ENCODE data around the gene DNAH6.
"Not testable (repeated sequence)": the region's sequence is repeated elsewhere in the genome, so short reads cannot be mapped to it uniquely, and the experiment has no call there.

DNAH6 gene

DNA sequence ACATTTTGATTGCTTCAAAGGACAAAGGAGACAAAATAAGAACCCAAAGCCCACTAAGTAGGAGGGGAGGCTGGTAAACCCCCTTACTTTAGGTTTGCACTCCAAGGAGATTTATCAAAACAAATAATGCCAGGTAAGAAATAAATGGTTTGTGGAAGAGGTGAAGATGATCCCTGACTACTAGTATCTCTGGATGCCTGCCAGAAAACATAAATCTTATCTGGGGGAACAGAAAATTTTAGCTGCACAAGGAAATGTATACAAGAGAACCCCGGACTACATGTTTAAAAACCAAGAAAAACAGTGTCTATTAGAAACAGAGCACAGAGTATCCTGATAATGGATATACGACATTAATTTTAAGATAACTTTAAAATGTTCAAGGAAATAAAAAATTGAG is 250.5 kb downstream of the DNAH6 start:
- DNase-seq = no peak

DNA sequence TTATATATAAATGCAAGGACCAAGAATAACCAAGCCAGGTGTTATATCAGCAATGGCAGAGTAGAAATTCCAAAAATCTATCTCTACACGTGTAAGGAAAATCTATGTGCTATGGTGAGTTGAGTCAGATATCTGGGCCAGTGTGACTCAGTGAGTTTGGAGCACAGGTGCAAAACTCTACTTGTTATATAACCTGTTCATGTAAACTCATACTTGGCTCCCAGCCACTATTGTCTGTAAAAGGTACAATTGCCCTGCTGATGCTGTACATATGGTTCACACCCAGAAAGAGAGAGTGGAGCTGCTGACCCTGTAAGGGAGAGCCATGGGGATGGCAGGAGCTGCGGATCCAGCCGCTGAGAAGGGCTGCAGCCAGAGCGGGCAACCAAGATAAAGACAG is 252.5 kb downstream of the DNAH6 start:
- DNase-seq = no peak

DNA sequence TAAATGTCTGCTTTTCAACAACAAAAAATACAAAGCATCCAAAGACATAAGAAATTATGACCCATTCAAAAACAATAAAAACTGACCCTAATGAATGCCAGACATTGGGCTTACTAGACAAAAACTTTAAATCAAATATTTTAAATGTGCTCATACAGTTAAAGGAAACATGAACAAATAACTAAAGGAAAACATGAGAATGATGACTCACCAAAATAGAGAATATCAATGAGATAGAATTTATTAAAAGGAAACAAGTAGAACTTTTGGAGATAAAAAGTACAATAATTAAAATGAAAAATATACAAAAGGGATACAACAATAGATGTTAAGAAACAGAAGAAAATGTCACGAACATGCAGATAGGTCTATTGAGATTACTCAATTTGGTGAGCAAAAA is 254.0 kb downstream of the DNAH6 start:
- DNase-seq = no peak

DNA sequence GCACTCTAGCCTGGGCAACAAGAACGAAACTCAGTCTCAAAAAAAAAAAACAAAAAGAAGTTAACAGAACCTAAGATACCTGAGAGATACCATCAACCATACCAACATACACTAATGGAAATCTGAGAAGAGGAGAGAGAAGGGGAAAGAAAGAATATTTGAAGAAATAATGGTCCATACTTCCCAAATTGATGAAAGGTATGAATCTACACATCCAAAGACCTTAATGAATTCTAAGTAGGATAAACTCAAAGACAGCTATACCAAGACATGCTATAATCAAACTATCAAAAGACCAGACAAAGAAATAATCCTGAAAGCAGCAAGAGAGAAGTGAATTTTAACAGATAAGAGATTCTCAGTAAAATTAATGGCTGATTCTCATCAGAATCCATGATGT is 255.0 kb downstream of the DNAH6 start:
- no peak for DNase-seq

DNA sequence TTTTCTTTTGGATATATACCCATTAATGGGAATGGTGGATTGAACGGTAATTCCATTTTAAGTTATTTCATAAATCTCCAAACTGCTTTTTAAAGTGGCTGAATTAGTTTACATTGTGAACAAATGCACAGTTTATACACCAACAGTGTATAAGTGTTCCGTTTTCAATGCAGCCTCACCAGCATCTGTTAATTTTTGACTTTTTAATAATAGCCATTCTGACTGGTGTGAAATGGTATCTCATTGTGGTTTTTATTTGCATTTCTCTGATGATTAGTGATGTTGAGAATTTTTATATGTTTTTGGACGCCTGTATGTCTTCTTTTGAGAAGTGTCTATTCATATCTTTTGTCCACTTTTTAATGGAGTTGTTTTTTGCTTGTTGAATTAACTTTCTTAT is 257.3 kb downstream of the DNAH6 start:
- not testable (repeated sequence) for DNase-seq

DNA sequence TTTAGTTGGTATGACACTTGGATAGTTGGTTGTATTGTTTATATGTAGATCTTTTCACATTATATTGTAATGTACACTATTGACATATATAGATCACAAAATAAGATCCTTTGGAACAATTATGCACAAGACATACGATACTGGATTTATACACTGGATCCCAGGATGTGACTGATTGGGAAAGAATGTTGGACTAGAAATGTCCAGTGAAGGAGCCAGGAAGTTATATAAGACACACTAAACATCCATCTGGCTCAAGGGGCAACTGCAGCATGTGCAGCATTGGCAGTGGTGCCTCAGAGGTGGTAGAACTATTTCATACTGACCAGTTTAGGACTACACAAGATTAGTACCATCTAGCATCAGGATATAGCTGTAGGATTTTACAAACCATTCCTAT is 259.7 kb downstream of the DNAH6 start:
- no peak for DNase-seq

DNA sequence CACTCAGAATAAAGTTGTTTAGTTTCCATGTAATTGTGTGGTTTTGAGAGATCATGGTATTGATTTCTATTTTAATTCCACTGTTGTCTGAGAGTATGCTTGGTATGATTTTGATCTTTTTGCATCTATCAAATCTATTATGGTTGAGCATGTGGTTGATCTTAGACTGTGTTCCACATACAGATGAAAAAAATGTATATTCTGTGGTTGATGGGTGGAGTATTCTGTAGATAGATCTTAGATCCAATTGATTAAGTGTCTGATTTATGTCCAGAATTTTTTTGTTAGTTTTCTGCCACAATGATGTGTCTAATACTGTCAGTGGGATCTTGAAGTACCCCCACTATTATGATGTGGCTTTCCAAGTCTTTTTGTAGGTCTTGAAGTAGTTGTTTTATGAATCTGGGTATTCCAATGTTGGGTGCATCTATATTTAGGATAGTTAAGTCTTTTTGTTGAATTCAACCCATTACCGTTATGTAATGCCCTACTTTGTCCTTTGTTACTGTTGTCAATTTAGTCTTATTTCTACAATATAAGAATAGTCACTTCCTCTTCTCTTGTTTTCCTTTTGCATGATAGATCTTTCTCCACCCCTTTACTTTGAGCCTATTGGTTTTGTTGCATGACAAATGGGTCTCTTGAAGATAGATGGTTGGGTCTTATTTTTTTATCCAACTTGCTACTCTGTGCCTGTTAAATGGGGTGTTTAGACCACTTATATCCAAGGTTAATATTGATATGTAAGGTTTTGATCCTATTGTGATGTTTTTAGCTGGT is 262.8 kb downstream of the DNAH6 start:
- DNase-seq = no peak

DNA sequence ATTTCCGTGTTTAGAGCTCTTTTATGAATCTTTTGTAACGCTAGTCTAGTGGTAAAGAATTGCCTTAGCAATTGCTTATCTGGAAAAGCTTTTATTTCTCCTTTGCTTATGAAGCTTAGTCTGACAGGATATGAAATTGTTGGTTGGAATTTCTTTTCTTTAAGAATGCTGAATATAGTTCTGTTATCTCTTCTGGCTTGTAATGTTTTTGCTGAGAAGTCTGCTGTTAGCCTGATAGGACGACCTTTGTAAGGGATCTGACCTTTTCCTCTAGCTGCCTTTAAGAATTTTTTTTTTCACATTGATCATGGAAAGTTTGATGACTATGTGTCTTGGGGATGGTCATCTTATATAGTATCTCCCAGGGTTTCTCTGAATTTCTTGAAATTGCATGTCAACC is 263.5 kb downstream of the DNAH6 start:
- DNase-seq = no peak

DNA sequence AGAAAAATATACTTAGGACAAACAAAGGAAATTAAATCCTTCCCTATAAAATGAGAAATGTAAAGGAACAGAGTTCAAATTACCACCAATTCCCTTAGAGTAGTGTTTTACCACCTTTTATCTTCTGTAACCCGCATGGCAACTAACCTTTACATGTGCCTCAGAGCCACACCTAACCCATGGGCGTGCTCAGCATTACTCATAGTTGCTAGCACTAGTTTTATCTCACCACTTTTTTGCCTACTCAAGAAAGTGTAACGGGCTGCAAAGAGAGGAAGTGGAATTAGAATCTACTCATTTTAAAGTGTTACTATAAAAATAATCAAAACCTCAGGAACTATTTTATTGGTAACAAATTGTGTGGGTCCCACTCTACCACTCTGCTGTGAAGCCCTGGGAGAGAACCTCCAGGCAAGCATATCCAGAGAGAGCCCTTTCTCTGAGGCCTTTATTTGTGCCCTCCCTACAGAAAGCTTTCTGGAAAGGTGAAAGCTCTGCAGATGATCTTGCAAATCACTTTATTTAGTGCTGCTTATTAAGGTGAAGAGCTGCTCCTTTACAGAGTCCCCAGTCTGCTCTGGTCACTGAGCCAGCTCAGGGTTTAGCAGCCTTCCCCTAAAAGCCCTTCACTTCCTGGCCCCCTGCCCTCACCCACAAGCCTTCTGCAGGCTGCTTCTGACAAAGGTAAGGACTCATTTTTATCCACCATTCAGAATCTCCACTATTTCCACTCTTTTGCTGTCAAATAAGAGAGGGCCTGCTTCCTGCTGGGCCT is 265.8 kb downstream of the DNAH6 start:
- peak in 3 of 4 experiments; percentile 5 to 31 (median 25) for DNase-seq

DNA sequence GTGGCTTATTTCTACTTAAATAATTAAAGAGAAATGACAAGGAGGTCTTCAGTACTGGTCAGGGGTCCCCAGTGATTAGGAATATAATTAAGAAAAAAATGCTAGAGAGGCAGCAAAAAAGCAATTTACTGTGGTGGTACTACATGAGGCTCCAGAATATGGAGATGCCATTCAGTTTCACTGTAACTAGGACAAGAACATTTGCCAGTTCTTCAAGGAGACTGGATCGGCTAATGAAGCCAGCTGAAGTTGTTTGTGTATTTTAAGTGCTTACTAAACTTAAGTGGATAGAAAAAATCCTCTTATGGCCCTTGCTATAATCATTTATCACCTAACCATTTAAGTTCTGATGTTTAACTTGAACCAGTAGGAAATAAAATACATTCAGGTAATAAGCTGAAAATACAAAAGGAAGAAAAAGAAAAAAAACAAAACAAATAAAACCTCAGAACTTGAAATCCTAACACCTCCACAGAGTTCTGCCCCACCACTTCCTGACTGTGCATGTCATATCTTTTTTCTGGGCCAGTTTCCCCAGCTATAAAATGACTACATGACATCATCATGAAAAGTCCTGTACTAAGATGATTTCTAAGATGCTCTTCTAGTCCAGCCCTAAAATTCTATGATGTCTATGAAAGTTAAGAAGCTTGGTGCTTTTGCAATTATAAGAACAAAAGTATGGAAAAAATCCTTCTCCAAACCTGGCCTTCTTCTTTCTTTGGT is 266.6 kb downstream of the DNAH6 start:
- DNase-seq = peak in 1 of 4 experiments; percentile 0

DNA sequence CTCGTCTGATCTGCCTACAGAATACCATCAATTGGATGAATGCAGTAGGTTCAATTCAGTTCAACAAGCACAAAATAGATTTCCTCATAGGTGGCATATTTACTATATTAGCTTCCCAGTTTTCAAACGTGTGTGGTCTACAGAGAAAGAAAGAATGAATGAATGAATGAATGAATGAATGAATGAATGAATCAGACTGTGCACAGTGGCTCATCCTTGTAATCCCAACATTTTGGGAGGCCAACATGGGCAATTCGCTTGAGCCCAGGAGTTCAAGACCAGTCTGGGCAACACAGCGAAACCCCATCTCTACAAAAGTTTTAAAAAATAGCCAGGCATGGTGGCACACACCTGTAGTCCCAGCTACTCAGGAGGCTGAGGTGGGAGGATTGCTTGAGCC is 269.7 kb downstream of the DNAH6 start:
- DNase-seq = no peak

DNA sequence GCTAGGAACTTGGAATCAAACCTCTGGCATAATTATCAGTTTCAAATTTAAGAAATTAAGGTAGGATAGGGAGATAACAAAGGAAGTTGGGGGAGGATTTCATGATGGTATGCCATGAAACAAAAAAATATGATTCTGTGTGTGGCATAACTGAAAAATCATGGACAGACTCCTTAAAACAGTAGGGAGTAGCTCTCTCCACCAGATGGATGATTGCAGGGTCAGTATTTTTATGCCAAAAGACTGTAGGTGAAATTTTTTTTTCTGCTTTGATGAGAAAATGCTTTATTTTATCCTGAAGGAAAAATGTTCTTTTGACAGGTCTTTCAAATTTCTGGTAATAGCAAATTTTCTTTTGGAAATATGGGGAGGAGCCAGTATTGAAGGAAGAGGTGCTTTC is 270.3 kb downstream of the DNAH6 start:
- DNase-seq = no peak

DNA sequence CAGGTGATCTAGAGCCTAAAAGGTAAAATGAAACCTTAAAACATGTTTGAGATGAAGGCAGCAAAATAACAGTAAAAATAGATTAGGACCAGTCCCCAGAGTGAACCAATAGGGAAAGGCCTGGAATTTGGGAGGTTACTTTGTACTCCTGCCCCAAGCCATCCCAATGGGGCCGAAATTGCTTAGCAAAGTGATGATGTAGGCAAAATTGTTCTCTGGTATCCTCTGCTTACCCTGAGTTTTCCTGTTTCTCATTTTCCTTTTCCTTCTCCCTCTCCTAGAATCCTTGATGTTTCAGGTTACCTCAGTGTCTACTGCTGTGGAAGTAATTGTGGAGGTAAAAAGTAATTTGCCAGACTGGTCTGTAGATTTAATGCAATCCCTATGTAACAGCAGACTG is 271.7 kb downstream of the DNAH6 start:
- DNase-seq = no peak

DNA sequence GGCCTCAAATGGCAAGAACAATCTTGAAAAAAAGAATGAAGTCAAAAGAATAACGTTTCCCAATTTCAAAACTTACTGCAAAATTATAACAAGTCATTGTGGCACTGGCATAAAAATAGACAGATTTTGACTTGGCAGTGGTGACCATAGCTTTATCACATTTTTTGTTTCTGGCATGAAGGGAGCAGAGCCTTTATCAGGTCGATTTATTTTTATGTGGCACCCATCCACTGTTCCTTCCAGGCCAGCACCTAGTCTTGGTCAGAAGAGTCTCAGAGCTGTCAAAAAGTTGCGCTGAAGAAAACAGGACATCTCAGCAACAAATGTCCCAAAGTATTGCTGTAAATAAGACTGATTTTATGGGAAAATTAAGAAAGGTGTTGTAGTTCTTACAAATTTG is 272.2 kb downstream of the DNAH6 start:
- no peak for DNase-seq

DNA sequence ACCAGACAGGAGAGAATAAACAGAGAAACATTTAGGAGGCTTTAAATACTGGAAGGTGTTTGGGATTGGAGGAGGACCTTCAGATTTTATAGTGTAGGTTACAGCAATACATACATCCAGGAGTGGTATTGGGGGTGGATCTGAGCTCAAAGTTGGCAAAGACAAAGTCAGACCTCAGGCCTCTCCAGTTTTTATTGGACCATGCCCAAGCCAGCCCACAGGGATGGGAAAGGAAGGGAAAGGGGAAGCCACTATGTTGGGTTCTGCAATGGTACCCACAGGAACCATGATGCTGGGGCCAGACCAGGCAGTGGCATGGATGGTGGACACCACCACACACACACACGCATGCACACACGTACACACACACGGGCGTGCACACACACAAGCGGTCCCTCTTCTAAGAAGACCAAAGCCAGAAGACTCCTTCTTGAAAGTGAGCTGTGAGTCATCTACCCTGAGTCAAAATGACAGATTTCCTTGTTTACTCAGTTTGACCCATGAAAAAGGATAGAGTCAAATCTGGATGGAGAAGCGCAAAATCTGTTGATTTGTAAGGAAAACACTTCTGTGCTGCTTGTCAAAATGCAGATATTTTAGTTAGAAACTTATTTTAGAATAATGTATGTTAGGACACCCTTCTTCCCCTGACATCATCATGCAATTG is 276.7 kb downstream of the DNAH6 start:
- DNase-seq = no peak

DNA sequence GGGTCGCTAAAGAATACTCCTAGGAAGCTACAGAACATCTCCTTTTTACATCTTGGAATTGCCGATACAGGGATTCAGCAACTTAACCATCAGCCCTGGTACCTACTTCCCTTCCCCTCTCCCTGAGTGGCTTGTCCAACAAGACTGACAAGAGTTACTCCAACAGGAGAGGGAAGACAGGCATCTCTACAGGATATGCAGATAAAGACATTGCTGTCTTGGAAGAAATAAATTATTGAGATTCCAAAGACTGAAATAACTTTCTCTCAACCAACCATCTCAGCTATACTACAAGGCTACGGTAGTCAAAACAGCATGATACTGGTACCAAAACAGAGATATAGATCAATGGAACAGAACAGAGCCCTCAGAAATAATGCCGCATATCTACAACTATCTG is 277.3 kb downstream of the DNAH6 start:
- DNase-seq = no peak

DNA sequence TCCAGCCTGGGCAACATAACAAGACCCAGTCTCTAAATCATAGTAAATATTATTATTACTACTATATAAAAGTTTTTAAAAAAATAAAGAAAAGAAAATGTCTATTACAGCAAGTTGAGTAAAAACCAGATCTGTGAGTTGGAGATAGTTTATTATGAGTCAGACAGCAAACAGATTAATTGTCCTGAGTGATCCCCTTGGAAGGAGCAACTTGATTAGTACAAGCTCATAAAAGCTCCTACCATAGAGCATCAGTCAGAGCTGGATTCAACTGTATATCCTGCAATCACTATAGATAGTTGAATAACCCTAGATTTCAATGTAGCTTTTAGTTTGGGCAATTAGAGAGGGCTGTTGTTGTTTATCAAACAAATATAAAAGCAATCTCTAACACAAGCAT is 280.5 kb downstream of the DNAH6 start:
- DNase-seq = no peak

DNA sequence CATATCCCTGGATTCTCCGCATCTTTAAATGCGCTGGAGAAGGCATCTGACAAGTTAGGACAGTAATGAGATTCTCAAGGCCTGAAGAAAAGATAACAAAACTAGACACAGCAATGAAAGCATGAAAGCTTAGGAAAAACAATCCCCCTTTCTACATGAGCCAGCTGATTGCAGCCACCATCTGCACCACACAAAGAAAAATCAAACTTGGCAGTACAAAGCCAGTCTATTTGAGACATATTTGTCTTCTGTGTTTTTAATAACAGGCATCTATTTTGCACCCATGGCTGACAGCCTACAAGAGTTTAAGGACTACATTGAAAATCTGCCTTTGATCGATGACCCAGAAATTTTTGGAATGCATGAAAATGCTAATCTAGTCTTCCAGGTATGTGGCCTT is 281.0 kb downstream of the DNAH6 start:
- no peak for DNase-seq

DNA sequence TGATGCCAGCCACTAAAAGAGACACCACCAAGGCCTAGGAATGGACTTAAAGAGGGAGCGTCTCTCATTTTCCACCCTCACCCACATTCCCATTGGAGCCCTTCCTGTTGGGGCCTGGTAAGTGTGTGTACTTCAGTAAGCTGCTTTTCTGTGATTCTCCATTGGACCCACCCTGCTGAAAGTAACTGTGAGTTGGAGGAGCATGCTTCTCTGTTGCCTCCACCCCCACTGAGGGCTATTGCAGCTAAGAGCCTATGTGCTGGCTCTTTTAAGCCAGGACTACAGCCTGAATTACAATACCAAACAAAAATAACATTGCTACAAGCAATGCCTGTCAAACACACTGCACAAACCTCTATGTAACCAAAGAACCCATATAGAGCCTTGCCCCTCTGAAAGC is 283.5 kb downstream of the DNAH6 start:
- no peak for DNase-seq

DNA sequence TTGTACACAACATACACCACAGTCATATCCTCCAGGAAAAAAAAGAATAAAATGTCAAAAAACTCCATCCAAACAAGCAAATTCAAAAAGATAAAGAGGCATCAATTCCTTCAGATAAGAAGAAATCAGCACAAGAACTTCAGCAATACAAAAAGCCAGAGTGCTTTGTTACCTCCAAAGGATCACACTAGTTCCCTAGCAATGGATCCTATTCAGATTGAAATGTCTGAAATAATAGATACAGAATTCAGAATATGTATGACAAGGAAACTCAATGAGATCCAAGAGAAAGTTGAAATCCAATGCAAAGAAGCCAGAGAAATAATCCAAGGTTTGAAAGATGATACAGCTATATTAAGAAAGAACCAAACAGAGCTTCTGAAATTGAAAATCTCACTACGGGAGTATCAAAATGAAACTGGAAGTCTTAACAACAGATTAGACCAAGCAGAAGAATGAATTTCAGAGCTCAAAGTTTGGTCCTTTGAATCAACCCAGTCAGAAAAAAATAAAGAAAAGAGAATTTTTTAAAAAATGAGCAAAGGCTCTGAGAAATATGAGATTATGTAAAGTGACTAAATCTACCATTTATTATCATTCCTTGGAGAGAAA is 284.0 kb downstream of the DNAH6 start:
- DNase-seq = no peak

DNA sequence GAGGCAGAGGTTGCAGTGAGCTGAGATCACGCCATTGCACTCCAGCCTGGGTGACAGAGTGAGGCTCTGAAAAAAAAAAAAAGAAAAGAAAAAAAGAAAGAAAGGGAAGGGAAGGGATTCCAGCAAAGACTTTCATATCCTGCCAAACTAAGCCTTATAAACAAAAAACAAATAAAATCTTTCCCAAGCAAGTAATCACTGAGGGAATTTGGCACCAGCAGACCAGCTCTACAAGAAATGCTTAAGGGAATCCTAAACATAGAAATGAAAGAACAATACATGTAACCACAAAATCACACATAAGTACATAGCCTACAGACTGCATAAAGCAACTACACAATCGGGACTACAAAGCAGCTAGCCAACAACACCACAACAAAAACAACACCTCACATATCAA is 285.5 kb downstream of the DNAH6 start:
- DNase-seq = no peak

DNA sequence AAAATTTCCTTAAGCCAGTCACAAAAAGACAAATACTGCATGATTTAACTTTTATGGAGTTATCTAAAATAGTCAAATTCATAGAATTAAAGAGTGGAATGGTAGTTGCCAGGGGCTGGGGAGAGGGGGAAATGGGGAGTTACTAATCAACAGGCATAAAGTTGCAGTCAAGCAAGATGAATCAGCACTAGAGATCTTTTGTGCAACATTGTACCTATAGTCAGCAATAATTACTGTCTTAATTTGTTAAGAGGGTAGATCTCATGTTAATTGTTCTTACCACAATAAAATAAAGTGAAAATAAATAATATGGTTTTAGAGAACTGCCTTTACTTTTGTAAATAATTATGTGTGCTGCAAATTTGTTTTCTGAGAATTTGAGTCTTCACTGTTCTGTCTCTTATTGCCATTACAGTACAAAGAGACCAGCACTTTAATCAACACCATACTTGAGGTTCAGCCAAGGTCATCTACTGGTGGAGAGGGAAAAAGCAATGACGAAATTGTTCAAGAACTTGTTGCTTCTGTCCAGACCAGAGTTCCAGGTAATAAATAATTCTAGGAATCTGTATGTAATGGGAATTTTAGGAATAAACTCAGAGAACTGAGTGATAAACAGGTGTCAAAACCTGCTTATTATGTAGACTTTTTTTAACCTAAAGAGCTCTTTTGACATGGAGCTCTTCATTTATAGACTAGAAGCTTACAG is 289.1 kb downstream of the DNAH6 start:
- no peak for DNase-seq

Data from activated CD4-positive, CD25-positive, alpha-beta regulatory T cell (primary cell).